HepG2 (cell line): ENCODE data around the gene TOMM6. TPM values are rescaled to one million over a fixed set of nuclear protein-coding genes. Genes with fewer than 3 reads are reported as not detected.

Experiments used
- ATAC-seq: fragments of 200-7000 bp; cut with Tn5 transposase; 3 replicates; pipeline ENCODE4 v1.9.1; 2020; ENCODE audit warnings: mild to moderate bottlenecking, moderate library complexity
- BruUV-seq: library from RNA; stranded (reverse); fragments of 400-500 nt; replicated peaks from 2 replicates; lab custom pipeline; 2021; lab: Mats Ljungman, UMichigan
- CTCF ChIA-PET: fragments of 300-600 bp; formaldehyde crosslinking; extraction: SDS; loops from one replicate; lab custom pipeline; 2021; ENCODE audit warnings: low total read pairs, inconsistent platforms, low intra/inter-chr PET ratio; lab: Yijun Ruan, JAX
- POLR2A ChIA-PET: fragments of 350-600 bp; sonication (Branson Sonifier 250); formaldehyde crosslinking; loops from one replicate; lab custom pipeline; 2020; ENCODE audit warnings: antibody characterized with exemption, inconsistent platforms; lab: Yijun Ruan, JAX
- DNase-seq: peaks from one replicate; pipeline ENCODE4 v3.0.0-alpha.2; 2015; ENCODE audit warnings: low spot score
- FAIRE-seq: peaks from 3 replicates; lab custom pipeline; 2011; peaks lifted over from hg19 to GRCh38; lab: Jason Lieb, UNC
- H2AFZ ChIP-seq: one replicate; pipeline ENCODE4 v1.6.1; 2011; ENCODE audit warnings: low read length, inconsistent platforms
- H3K27ac ChIP-seq: fragments of 300-600 bp; 3 replicates; pipeline ENCODE4 v1.8.0; 2011; ENCODE audit warnings: mixed run types, mild to moderate bottlenecking, mixed read lengths, low read length, inconsistent platforms; ENCODE audit not compliant: insufficient read depth; ENCODE audit errors: extremely low read length
- H3K27me3 ChIP-seq, 2 experiments: fragments of 200-600 bp in 1 of 2; 2 replicates in 1 of 2; 3 replicates in 1 of 2; pipeline versions ENCODE4 v1.6.0 to v1.8.0; 2011; ENCODE audit warnings: low read length in 2 of 2, mild to moderate bottlenecking in 2 of 2, moderate library complexity in 2 of 2, inconsistent platforms in 1 of 2; ENCODE audit not compliant: insufficient read depth in 2 of 2, control insufficient read depth in 1 of 2
- H3K36me3 ChIP-seq, 2 experiments: fragments of 200-600 bp in 1 of 2; replicated peaks in 1 of 2; 2 replicates in 1 of 2; 3 replicates in 1 of 2; pipeline versions ENCODE4 v1.5.1 to v1.8.0; 2011; ENCODE audit warnings: low read length in 2 of 2, inconsistent platforms in 1 of 2; ENCODE audit not compliant: insufficient read depth in 2 of 2, control insufficient read depth in 1 of 2
- H3K4me1 ChIP-seq: 2 replicates; pipeline ENCODE4 v1.5.1; 2012; ENCODE audit warnings: low read length, inconsistent platforms; ENCODE audit not compliant: insufficient read depth
- H3K4me2 ChIP-seq: 2 replicates; pipeline ENCODE4 v1.6.0; 2011; ENCODE audit warnings: low read depth, low read length, inconsistent platforms
- H3K4me3 ChIP-seq, 3 experiments: fragments of 200-600 bp in 1 of 3; sonication (generic), shearing (Covaris generic) in 1 of 3; replicated peaks in 1 of 3; 2 replicates each; pipeline ENCODE4 v1.5.1; 2011 to 2016; ENCODE audit warnings: low read length in 3 of 3, inconsistent platforms in 2 of 3, low read depth in 2 of 3, mild to moderate bottlenecking in 2 of 3, control low read depth in 1 of 3, mixed read lengths in 1 of 3; ENCODE audit not compliant: insufficient read depth in 1 of 3
- H3K79me2 ChIP-seq: one replicate; pipeline ENCODE4 v1.6.1; 2011; ENCODE audit warnings: low read length, inconsistent platforms; ENCODE audit not compliant: insufficient read depth
- H3K9ac ChIP-seq: 2 replicates; pipeline ENCODE4 v1.6.0; 2011; ENCODE audit warnings: mild to moderate bottlenecking, low read depth, low read length, inconsistent platforms; ENCODE audit not compliant: insufficient read depth
- H3K9me3 ChIP-seq: 2 replicates; pipeline ENCODE4 v1.5.1; 2012; ENCODE audit warnings: mild to moderate bottlenecking, low read length
- H4K20me1 ChIP-seq: 2 replicates; pipeline ENCODE4 v1.6.0; 2011; ENCODE audit warnings: inconsistent platforms, mild to moderate bottlenecking, low read length, moderate library complexity; ENCODE audit not compliant: insufficient read depth
- CAMTA2 ChIP-seq: sonication (generic); formaldehyde crosslinking; IDR thresholded peaks from 2 replicates; pipeline ENCODE4 v1.4.0; 2020; ENCODE audit warnings: mild to moderate bottlenecking, missing genetic modification reagents, borderline replicate concordance
- CBFB ChIP-seq: sonication (generic); formaldehyde crosslinking; IDR thresholded peaks from 2 replicates; pipeline ENCODE4 v1.4.0; 2020; ENCODE audit warnings: missing genetic modification reagents
- PHF20 ChIP-seq: sonication (generic); formaldehyde crosslinking; IDR thresholded peaks from 2 replicates; pipeline ENCODE4 v1.5.0; 2020; ENCODE audit warnings: mild to moderate bottlenecking, missing genetic modification reagents
- RAD21 ChIP-seq: fragments of 450-650 bp; formaldehyde crosslinking; IDR thresholded peaks from 2 replicates; pipeline ENCODE4 v1.5.0; 2020; ENCODE audit warnings: mild to moderate bottlenecking
- SMC3 ChIP-seq: IDR thresholded peaks from 2 replicates; pipeline ENCODE4 v1.6.1; 2011; ENCODE audit warnings: low read length, improper control_type of control experiment
- STAG1 ChIP-seq: sonication (generic); formaldehyde crosslinking; IDR thresholded peaks from 2 replicates; pipeline ENCODE4 v1.4.0; 2020; ENCODE audit warnings: missing genetic modification reagents
- ZBTB8A ChIP-seq: sonication (generic); formaldehyde crosslinking; IDR thresholded peaks from 2 replicates; pipeline ENCODE4 v1.4.0; 2020; ENCODE audit warnings: mild to moderate bottlenecking, low read depth, missing genetic modification reagents, borderline replicate concordance
- ZNF20 ChIP-seq: sonication (generic); formaldehyde crosslinking; IDR thresholded peaks from 2 replicates; pipeline ENCODE4 v1.4.0; 2020; ENCODE audit warnings: mild to moderate bottlenecking, moderate library complexity, missing genetic modification reagents
- ZNF263 ChIP-seq: sonication (generic); formaldehyde crosslinking; IDR thresholded peaks from 2 replicates; pipeline ENCODE4 v1.4.0; 2020; ENCODE audit warnings: missing genetic modification reagents
- ZNF414 ChIP-seq: sonication (generic); formaldehyde crosslinking; IDR thresholded peaks from 2 replicates; pipeline ENCODE4 v1.5.0; 2020; ENCODE audit warnings: missing genetic modification reagents
- WGBS: methylation state at CpG from one replicate; pipeline ENCODE4 v1.1.6; 2017; ENCODE audit warnings: low lambda C conversion rate; 5-methylcytosine and 5-hydroxymethylcytosine counted together
- in situ Hi-C: cut with HindIII; loops from 2 replicates; pipeline ENCODE4 v1.10.0; 2017; ENCODE audit warnings: low pct_unique_long_range_greater_than_20kb; ENCODE audit not compliant: extremely low pct_ligation_motif_present
- intact Hi-C: fragments of 100-400 bp; cut with micrococcal nuclease; formaldehyde crosslinking; loops from one replicate; pipeline ENCODE4 v1.10.0; 2022; ENCODE audit not compliant: unreplicated experiment
- polyA plus RNA-seq, 8 experiments: library from polyadenylated mRNA; depleted of rRNA in 3 of 8; stranded (reverse) in 7 of 8; unstranded in 1 of 8; fragments of >200 nt; fragmentation: Illumina TruSeq in 4 of 8; extraction: Trizol in 4 of 8; gene quantifications; 2 replicates each; pipeline versions ENCODE4 v1.2.1 to v1.2.3, GENCODE V29; 2011 to 2016; ENCODE audit warnings: low read depth in 4 of 8, missing spikeins in 1 of 8, mixed read lengths in 1 of 8; ENCODE audit not compliant: insufficient read depth in 1 of 8
- total RNA-seq, 5 experiments: library from RNA; depleted of rRNA; stranded (reverse); fragments of >200 nt; fragmentation: Illumina TruSeq; extraction: Trizol; gene quantifications; 2 replicates each; pipeline ENCODE4 v1.2.3, GENCODE V29; 2016; ENCODE audit warnings: low read depth in 1 of 5
- TF ChIP-seq, protein P1 (sequence below): sonication (generic); formaldehyde crosslinking; IDR thresholded peaks from 2 replicates; pipeline ENCODE4 v1.5.0; 2020; ENCODE audit warnings: mild to moderate bottlenecking, missing genetic modification reagents, moderate library complexity

Gene TOMM6
- total and polyA plus RNA-seq, 2 of the 13 experiments (the other 11 are each of a cell fraction or from before 2014, with no cell fraction given), result 320 to 321 TPM

DNA sequence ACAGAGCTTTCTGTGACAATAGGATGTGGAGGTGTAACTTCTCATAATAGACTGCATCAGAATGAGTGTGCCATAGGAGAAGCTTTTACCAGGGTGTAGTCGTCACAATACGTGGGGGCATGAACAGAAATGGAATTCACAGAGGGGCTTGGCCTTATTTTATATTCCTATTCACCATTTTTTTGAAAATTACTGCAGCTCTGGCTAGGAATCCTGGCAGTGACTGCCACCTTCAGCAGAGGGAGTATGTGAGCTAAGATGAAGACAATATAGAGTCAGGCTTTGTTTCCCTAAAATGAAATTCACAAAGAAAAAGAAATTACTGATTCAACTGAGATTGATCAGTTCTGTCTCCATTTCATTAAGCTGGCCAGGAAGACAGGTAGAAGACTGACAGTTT, 13.9 kb downstream of the TOMM6 start:
- Histone ChIP-seq H3K4me3 (no peak overlapping the region), H3K27me3 (no peaks in the 10 kb centered on the region), H3K4me1 (no peaks in the 10 kb centered on the region), H3K27ac (no peak overlapping the region), H3K4me2 (no peak overlapping the region), H2AFZ (no peak overlapping the region), H3K79me2 (no peaks in the 10 kb centered on the region), H3K36me3 (peaks cover 19 to 25% of the 10 kb centered on the region in 2 experiments; a peak in 4 of 5 replicates), H3K9ac (no peak overlapping the region), H3K9me3 (no peaks in the 10 kb centered on the region), H4K20me1 (no peaks in the 10 kb centered on the region)
- DNase-seq (no peak), ATAC-seq (peak; percentile 53; the same call in 2 of the 3 replicates), FAIRE-seq (peak; percentile 50)
- no peak for TF ChIP-seq CBFB (CRISPR knock-in tag)
- TF ChIP-seq CAMTA2 (CRISPR knock-in tag), result no peak
- no peak for TF ChIP-seq PHF20 (CRISPR knock-in tag)
- peak; percentile 16; the same call in 1 of the 2 replicates for TF ChIP-seq RAD21 (CRISPR knock-in tag)
- TF ChIP-seq, protein P1, sequence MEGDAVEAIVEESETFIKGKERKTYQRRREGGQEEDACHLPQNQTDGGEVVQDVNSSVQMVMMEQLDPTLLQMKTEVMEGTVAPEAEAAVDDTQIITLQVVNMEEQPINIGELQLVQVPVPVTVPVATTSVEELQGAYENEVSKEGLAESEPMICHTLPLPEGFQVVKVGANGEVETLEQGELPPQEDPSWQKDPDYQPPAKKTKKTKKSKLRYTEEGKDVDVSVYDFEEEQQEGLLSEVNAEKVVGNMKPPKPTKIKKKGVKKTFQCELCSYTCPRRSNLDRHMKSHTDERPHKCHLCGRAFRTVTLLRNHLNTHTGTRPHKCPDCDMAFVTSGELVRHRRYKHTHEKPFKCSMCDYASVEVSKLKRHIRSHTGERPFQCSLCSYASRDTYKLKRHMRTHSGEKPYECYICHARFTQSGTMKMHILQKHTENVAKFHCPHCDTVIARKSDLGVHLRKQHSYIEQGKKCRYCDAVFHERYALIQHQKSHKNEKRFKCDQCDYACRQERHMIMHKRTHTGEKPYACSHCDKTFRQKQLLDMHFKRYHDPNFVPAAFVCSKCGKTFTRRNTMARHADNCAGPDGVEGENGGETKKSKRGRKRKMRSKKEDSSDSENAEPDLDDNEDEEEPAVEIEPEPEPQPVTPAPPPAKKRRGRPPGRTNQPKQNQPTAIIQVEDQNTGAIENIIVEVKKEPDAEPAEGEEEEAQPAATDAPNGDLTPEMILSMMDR (CRISPR knock-in tag), result peak; percentile 23; the same call in 1 of the 2 replicates
- peak; percentile 38; the same call in 1 of the 2 replicates for TF ChIP-seq STAG1 (CRISPR knock-in tag)
- TF ChIP-seq ZBTB8A (CRISPR knock-in tag), result no peak
- peak; percentile 32; the same call in 1 of the 2 replicates for TF ChIP-seq SMC3
- TF ChIP-seq ZNF20 (CRISPR knock-in tag), result no peak
- TF ChIP-seq ZNF263, result no peak
- TF ChIP-seq ZNF414 (CRISPR knock-in tag), result no peak
- CTCF ChIA-PET, result interaction anchor here (1.1 to 1.5 kb wide), 4 partner anchors 135 to 243 kb away, joined by 3 to 5 read pairs (median 4); no protein-coding TSS in a partner anchor
- BruUV-seq, result no TSS peak
- intact Hi-C loops (loop anchor here (1.0 kb wide), 1 partner anchor 243 kb away; no protein-coding TSS in a partner anchor), in situ Hi-C loops (no loop called here)
- POLR2A ChIA-PET, result no interaction called here
- WGBS, result 94% methylated on average over 2 of the region's 2 CpGs
